Liver (tissue), 3 donors: Measurements from ENCODE around the gene PTH2.

ENCODE experiments used
- CTCF ChIP-seq: fragments of 150-350 bp; IDR thresholded peaks from 2 replicates; pipeline ENCODE4 v1.5.1; 2017; ENCODE audit warnings: improper control_type of control experiment, low read depth, low read length; ENCODE audit not compliant: missing input control
- EGR1 ChIP-seq, 2 donors: IDR thresholded peaks; 2 replicates each; pipeline ENCODE4 v1.6.1; 2016 to 2018; ENCODE audit warnings: antibody characterized with exemption in 2 of 2, low read depth in 2 of 2
- FOXA1 ChIP-seq: IDR thresholded peaks from 2 replicates; pipeline ENCODE4 v1.6.1; 2016; ENCODE audit warnings: antibody characterized with exemption
- GABPA ChIP-seq, 2 donors: IDR thresholded peaks in 1 of 2; conservative IDR thresholded peaks in 1 of 2; 2 replicates each; pipeline ENCODE4 v1.6.1; 2016; ENCODE audit warnings: antibody characterized with exemption in 2 of 2, mild to moderate bottlenecking in 1 of 2, moderate library complexity in 1 of 2
- MAX ChIP-seq: IDR thresholded peaks from 2 replicates; pipeline ENCODE4 v1.6.1; 2016; ENCODE audit warnings: antibody characterized with exemption
- REST ChIP-seq: IDR thresholded peaks from 2 replicates; pipeline ENCODE4 v1.6.1; 2016; ENCODE audit warnings: antibody characterized with exemption, mild to moderate bottlenecking
- SP1 ChIP-seq: IDR thresholded peaks from 2 replicates; pipeline ENCODE4 v1.6.1; 2018; ENCODE audit warnings: antibody characterized with exemption, mild to moderate bottlenecking
- TAF1 ChIP-seq: conservative IDR thresholded peaks from 2 replicates; pipeline ENCODE4 v1.6.1; 2016; ENCODE audit warnings: antibody characterized with exemption, mild to moderate bottlenecking
- YY1 ChIP-seq: IDR thresholded peaks from 2 replicates; pipeline ENCODE4 v1.6.1; 2016; ENCODE audit warnings: antibody characterized with exemption, mild to moderate bottlenecking
- ZBTB33 ChIP-seq: IDR thresholded peaks from 2 replicates; pipeline ENCODE4 v1.6.1; 2016; ENCODE audit warnings: antibody characterized with exemption
- donor health status: healthy.
- donor health status: healthy.

GRCh38 chr19:49413348-49413747, 9.9 kb downstream of the PTH2 start:
- TF ChIP-seq GABPA (IDR thresholded peaks at IDR 0.05 in 1 of 2, conservative IDR thresholded peaks at IDR 0.05 in 1 of 2) (no peak), CTCF (no peak), MAX (no peak), TAF1 (no peak), EGR1 (IDR thresholded peaks at IDR 0.05; ENCODE audit: low read depth in 2 of 2) (no peak), REST (no peak), FOXA1 (no peak), YY1 (no peak), SP1 (no peak), ZBTB33 (no peak)
